ENCODE data around the gene VAV3.

The VAV3 gene

GRCh38 chr1:107871259-107871658 is 93.7 kb downstream of the VAV3 start:
- no peak overlapping the region for H2BK12ac ChIP-seq (ENCODE audit: low read length)
- no peak overlapping the region for H4K91ac ChIP-seq (ENCODE audit: low read depth, low read length, poor library complexity)
- H2AFZ ChIP-seq (ENCODE audit: low read length): no peak overlapping the region
- H2BK5ac ChIP-seq (ENCODE audit: low read length): no peak overlapping the region
- no peak overlapping the region for H2BK15ac ChIP-seq (ENCODE audit: low read length)
- no peaks in the 10 kb centered on the region for H3K79me1 ChIP-seq (ENCODE audit: low read depth, low read length)
- peaks cover 0 to 6% of the 10 kb centered on the region in 2 donors for H3K4me1 ChIP-seq (ENCODE audit: control insufficient read depth in 2 of 2, insufficient read depth in 1 of 2, low read depth in 1 of 2, low read length in 2 of 2)
- H3K4ac ChIP-seq (ENCODE audit: low read length): no peak overlapping the region
- H2BK120ac ChIP-seq (ENCODE audit: low read depth, low read length): no peak overlapping the region
- WGBS, 2 donors (ENCODE audit: extremely low coverage in 2 of 2, insufficient read length in 2 of 2, insufficient replicate concordance in 1 of 2): no CpG with 5 or more reads among the region's 2 CpGs
- H3K14ac ChIP-seq (ENCODE audit: low read length): no peak overlapping the region
- no peak overlapping the region for H3K23ac ChIP-seq (ENCODE audit: low read depth, low read length, poor library complexity)
- no peak overlapping the region for H3K18ac ChIP-seq (ENCODE audit: low read length)
- no peak for DNase-seq (ENCODE audit: low spot score)
- peaks cover 0 to 3% of the 10 kb centered on the region in 2 donors for H3K9me3 ChIP-seq (replicated peaks in 1 of 2; ENCODE audit: control insufficient read depth in 2 of 2, insufficient read depth in 1 of 2, low read depth in 1 of 2, low read length in 2 of 2)
- H3K36me3 ChIP-seq (replicated peaks in 1 of 2; ENCODE audit: control insufficient read depth in 2 of 2, insufficient read depth in 2 of 2, low read length in 2 of 2): no peaks in the 10 kb centered on the region
- no peak overlapping the region for H2AK5ac ChIP-seq (ENCODE audit: low read depth, low read length)
- no peaks in the 10 kb centered on the region for H3K27me3 ChIP-seq (ENCODE audit: control insufficient read depth in 3 of 3, insufficient read depth in 3 of 3, low read depth in 1 of 3, low read length in 3 of 3)
- no peak overlapping the region for H3K9ac ChIP-seq (ENCODE audit: low read depth, low read length, poor library complexity)
- H3K27ac ChIP-seq (replicated peaks; ENCODE audit: low read length): no peak overlapping the region
- H4K8ac ChIP-seq (ENCODE audit: low read depth, low read length): no peak overlapping the region
- no peak overlapping the region for H3K4me2 ChIP-seq (ENCODE audit: insufficient read depth, low read length, poor library complexity, severe bottlenecking)
- H3K4me3 ChIP-seq (ENCODE audit: low read length in 2 of 2): no peak overlapping the region

GRCh38 chr1:107870696-107871095 is 94.3 kb downstream of the VAV3 start:
- no peak overlapping the region for H2BK12ac ChIP-seq (ENCODE audit: low read length)
- H3K9ac ChIP-seq (ENCODE audit: low read depth, low read length, poor library complexity): no peak overlapping the region
- H2BK5ac ChIP-seq (ENCODE audit: low read length): no peak overlapping the region
- no peak overlapping the region for H3K4me3 ChIP-seq (ENCODE audit: low read length in 2 of 2)
- H3K4me2 ChIP-seq (ENCODE audit: insufficient read depth, low read length, poor library complexity, severe bottlenecking): no peak overlapping the region
- H3K4me1 ChIP-seq (ENCODE audit: control insufficient read depth in 2 of 2, insufficient read depth in 1 of 2, low read depth in 1 of 2, low read length in 2 of 2): peaks cover 0 to 6% of the 10 kb centered on the region in 2 donors
- no peak for DNase-seq (ENCODE audit: low spot score)
- H2AK5ac ChIP-seq (ENCODE audit: low read depth, low read length): no peak overlapping the region
- H3K9me3 ChIP-seq (replicated peaks in 1 of 2; ENCODE audit: control insufficient read depth in 2 of 2, insufficient read depth in 1 of 2, low read depth in 1 of 2, low read length in 2 of 2): peaks cover 0 to 3% of the 10 kb centered on the region in 2 donors
- H3K27me3 ChIP-seq (ENCODE audit: control insufficient read depth in 3 of 3, insufficient read depth in 3 of 3, low read depth in 1 of 3, low read length in 3 of 3): no peaks in the 10 kb centered on the region
- H3K14ac ChIP-seq (ENCODE audit: low read length): no peak overlapping the region
- no peak overlapping the region for H4K91ac ChIP-seq (ENCODE audit: low read depth, low read length, poor library complexity)
- no peaks in the 10 kb centered on the region for H3K36me3 ChIP-seq (replicated peaks in 1 of 2; ENCODE audit: control insufficient read depth in 2 of 2, insufficient read depth in 2 of 2, low read length in 2 of 2)
- no peak overlapping the region for H3K23ac ChIP-seq (ENCODE audit: low read depth, low read length, poor library complexity)
- no peaks in the 10 kb centered on the region for H3K79me1 ChIP-seq (ENCODE audit: low read depth, low read length)
- H3K18ac ChIP-seq (ENCODE audit: low read length): no peak overlapping the region
- no peak overlapping the region for H4K8ac ChIP-seq (ENCODE audit: low read depth, low read length)
- WGBS, 2 donors (ENCODE audit: extremely low coverage in 2 of 2, insufficient read length in 2 of 2, insufficient replicate concordance in 1 of 2): no CpG with 5 or more reads among the region's 3 CpGs
- no peak overlapping the region for H2AFZ ChIP-seq (ENCODE audit: low read length)
- no peak overlapping the region for H3K4ac ChIP-seq (ENCODE audit: low read length)
- no peak overlapping the region for H3K27ac ChIP-seq (replicated peaks; ENCODE audit: low read length)
- H2BK120ac ChIP-seq (ENCODE audit: low read depth, low read length): no peak overlapping the region
- H2BK15ac ChIP-seq (ENCODE audit: low read length): no peak overlapping the region

GRCh38 chr1:107867897-107868296 is 97.1 kb downstream of the VAV3 start:
- Histone ChIP-seq H3K14ac (ENCODE audit: low read length) (no peak overlapping the region), H3K9ac (ENCODE audit: low read depth, low read length, poor library complexity) (no peak overlapping the region), H2AK5ac (ENCODE audit: low read depth, low read length) (no peak overlapping the region), H3K4me2 (ENCODE audit: insufficient read depth, low read length, poor library complexity, severe bottlenecking) (no peak overlapping the region), H2AFZ (ENCODE audit: low read length) (peak overlapping the region; percentile 70), H3K4me1 (ENCODE audit: control insufficient read depth in 2 of 2, insufficient read depth in 1 of 2, low read depth in 1 of 2, low read length in 2 of 2) (peaks cover 0 to 6% of the 10 kb centered on the region in 2 donors), H3K4ac (ENCODE audit: low read length) (no peak overlapping the region), H2BK15ac (ENCODE audit: low read length) (no peak overlapping the region), H4K8ac (ENCODE audit: low read depth, low read length) (no peak overlapping the region), H2BK5ac (ENCODE audit: low read length) (no peak overlapping the region), H4K91ac (ENCODE audit: low read depth, low read length, poor library complexity) (no peak overlapping the region), H3K36me3 (replicated peaks in 1 of 2; ENCODE audit: control insufficient read depth in 2 of 2, insufficient read depth in 2 of 2, low read length in 2 of 2) (no peaks in the 10 kb centered on the region), H3K27ac (replicated peaks; ENCODE audit: low read length) (no peak overlapping the region), H3K18ac (ENCODE audit: low read length) (no peak overlapping the region), H3K23ac (ENCODE audit: low read depth, low read length, poor library complexity) (no peak overlapping the region), H2BK120ac (ENCODE audit: low read depth, low read length) (no peak overlapping the region), H3K9me3 (replicated peaks in 1 of 2; ENCODE audit: control insufficient read depth in 2 of 2, insufficient read depth in 1 of 2, low read depth in 1 of 2, low read length in 2 of 2) (peaks cover 0 to 3% of the 10 kb centered on the region in 2 donors), H2BK12ac (ENCODE audit: low read length) (no peak overlapping the region), H3K27me3 (ENCODE audit: control insufficient read depth in 3 of 3, insufficient read depth in 3 of 3, low read depth in 1 of 3, low read length in 3 of 3) (no peaks in the 10 kb centered on the region), H3K4me3 (ENCODE audit: low read length in 2 of 2) (no peak overlapping the region), H3K79me1 (ENCODE audit: low read depth, low read length) (no peaks in the 10 kb centered on the region)
- no peak for DNase-seq (ENCODE audit: low spot score)
- no CpG with 5 or more reads among the region's 1 CpG for WGBS, 2 donors (ENCODE audit: extremely low coverage in 2 of 2, insufficient read length in 2 of 2, insufficient replicate concordance in 1 of 2)

- no peak overlapping the region for H2BK5ac ChIP-seq (ENCODE audit: low read length)
- H2BK15ac ChIP-seq (ENCODE audit: low read length): no peak overlapping the region
- no peak overlapping the region for H3K18ac ChIP-seq (ENCODE audit: low read length)
- no peak overlapping the region for H4K8ac ChIP-seq (ENCODE audit: low read depth, low read length)
- H3K27me3 ChIP-seq (ENCODE audit: control insufficient read depth in 3 of 3, insufficient read depth in 3 of 3, low read depth in 1 of 3, low read length in 3 of 3): no peaks in the 10 kb centered on the region
- no peak overlapping the region for H2BK12ac ChIP-seq (ENCODE audit: low read length)
- no peak overlapping the region for H3K4me3 ChIP-seq (ENCODE audit: low read length in 2 of 2)
- H3K4me1 ChIP-seq (ENCODE audit: control insufficient read depth in 2 of 2, insufficient read depth in 1 of 2, low read depth in 1 of 2, low read length in 2 of 2): peaks cover 0 to 6% of the 10 kb centered on the region in 2 donors
- H2BK120ac ChIP-seq (ENCODE audit: low read depth, low read length): no peak overlapping the region
- no peak overlapping the region for H3K14ac ChIP-seq (ENCODE audit: low read length)
- H3K79me1 ChIP-seq (ENCODE audit: low read depth, low read length): no peaks in the 10 kb centered on the region
- H3K9ac ChIP-seq (ENCODE audit: low read depth, low read length, poor library complexity): no peak overlapping the region
- no peak overlapping the region for H3K23ac ChIP-seq (ENCODE audit: low read depth, low read length, poor library complexity)
- H3K27ac ChIP-seq (replicated peaks; ENCODE audit: low read length): no peak overlapping the region
- no peak overlapping the region for H3K4me2 ChIP-seq (ENCODE audit: insufficient read depth, low read length, poor library complexity, severe bottlenecking)
- H4K91ac ChIP-seq (ENCODE audit: low read depth, low read length, poor library complexity): no peak overlapping the region
- no peaks in the 10 kb centered on the region for H3K36me3 ChIP-seq (replicated peaks in 1 of 2; ENCODE audit: control insufficient read depth in 2 of 2, insufficient read depth in 2 of 2, low read length in 2 of 2)
- H3K9me3 ChIP-seq (replicated peaks in 1 of 2; ENCODE audit: control insufficient read depth in 2 of 2, insufficient read depth in 1 of 2, low read depth in 1 of 2, low read length in 2 of 2): peaks cover 0 to 3% of the 10 kb centered on the region in 2 donors
- WGBS, 2 donors (ENCODE audit: extremely low coverage in 2 of 2, insufficient read length in 2 of 2, insufficient replicate concordance in 1 of 2): no CpG with 5 or more reads among the region's 2 CpGs
- peak overlapping the region; percentile 70 for H2AFZ ChIP-seq (ENCODE audit: low read length)
- no peak overlapping the region for H3K4ac ChIP-seq (ENCODE audit: low read length)
- no peak overlapping the region for H2AK5ac ChIP-seq (ENCODE audit: low read depth, low read length)
- DNase-seq (ENCODE audit: low spot score): peak; percentile 23
Measured at GRCh38 chr1:107867422-107867821, 97.6 kb downstream of the VAV3 start.
